Mesothelial cell of epicardium (in vitro differentiated cells): ENCODE measurements around the gene KDM4F. TPM values are rescaled to one million over a fixed set of nuclear protein-coding genes. Genes with fewer than 3 reads are reported as not detected.

ENCODE experiments used
- DNase-seq, 2 experiments: peaks; one replicate each; pipeline ENCODE4 v3.0.0; 2021; ENCODE audit warnings: low spot score in 2 of 2; ENCODE audit not compliant: unreplicated experiment in 2 of 2
- H3K27ac Mint-ChIP-seq: 2 replicates; pipeline ENCODE4 v1.8.0; 2021; ENCODE audit warnings: mixed read lengths
- H3K27me3 Mint-ChIP-seq: 2 replicates; pipeline ENCODE4 v1.8.0; 2021; ENCODE audit warnings: low read depth, mixed read lengths
- H3K36me3 Mint-ChIP-seq: 2 replicates; pipeline ENCODE4 v1.8.0; 2021; ENCODE audit warnings: mixed read lengths
- H3K4me1 Mint-ChIP-seq: 2 replicates; pipeline ENCODE4 v1.8.0; 2021; ENCODE audit warnings: mixed read lengths
- H3K4me3 Mint-ChIP-seq: 2 replicates; pipeline ENCODE4 v1.8.0; 2021; ENCODE audit warnings: mild to moderate bottlenecking, moderate library complexity, mixed read lengths
- H3K9me3 Mint-ChIP-seq: 2 replicates; pipeline ENCODE4 v1.8.0; 2021; ENCODE audit warnings: mixed read lengths
- total RNA-seq: library from RNA; stranded (reverse); gene quantifications from 3 replicates; pipeline ENCODE4 v1.2.1, GENCODE V29; 2021
- TF ChIP-seq, protein P1 (sequence below): fragments of 200-600 bp; sonication (generic); IDR thresholded peaks from one replicate; pipeline ENCODE4 v1.5.0; 2021; ENCODE audit warnings: antibody characterized with exemption; ENCODE audit not compliant: unreplicated experiment

The KDM4F gene
- total RNA-seq, 1 donor from 2014 or later: not detected

DNA sequence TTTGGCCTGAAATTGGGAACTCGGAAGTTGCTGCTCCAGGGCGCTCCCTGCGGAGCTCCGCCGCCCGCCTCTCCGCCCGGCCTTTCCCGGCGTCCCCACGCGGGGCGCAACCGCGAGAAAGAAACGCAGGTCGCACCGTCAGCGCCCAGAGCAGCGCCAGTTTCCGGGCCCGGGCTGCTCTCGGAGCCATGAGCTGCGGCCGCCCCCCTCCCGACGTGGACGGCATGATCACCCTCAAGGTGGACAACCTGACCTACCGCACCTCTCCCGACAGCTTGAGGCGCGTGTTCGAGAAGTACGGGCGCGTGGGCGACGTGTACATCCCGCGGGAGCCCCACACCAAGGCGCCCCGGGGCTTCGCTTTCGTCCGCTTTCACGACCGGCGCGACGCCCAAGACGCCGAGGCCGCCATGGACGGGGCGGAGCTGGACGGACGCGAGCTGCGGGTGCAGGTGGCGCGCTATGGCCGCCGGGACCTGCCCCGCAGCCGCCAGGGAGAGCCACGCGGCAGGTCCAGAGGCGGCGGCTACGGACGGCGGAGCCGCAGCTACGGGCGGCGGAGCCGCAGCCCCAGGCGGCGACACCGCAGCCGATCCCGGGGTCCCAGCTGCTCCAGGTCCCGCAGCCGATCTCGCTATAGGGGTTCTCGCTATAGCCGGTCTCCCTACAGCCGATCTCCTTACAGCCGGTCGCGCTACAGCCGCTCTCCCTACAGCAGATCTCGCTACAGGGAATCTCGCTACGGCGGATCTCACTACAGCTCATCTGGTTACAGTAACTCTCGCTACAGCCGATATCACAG is 18.0 kb downstream of the KDM4F start:
- peak; percentile 59 to 82 for DNase-seq
- TF ChIP-seq, protein P1, sequence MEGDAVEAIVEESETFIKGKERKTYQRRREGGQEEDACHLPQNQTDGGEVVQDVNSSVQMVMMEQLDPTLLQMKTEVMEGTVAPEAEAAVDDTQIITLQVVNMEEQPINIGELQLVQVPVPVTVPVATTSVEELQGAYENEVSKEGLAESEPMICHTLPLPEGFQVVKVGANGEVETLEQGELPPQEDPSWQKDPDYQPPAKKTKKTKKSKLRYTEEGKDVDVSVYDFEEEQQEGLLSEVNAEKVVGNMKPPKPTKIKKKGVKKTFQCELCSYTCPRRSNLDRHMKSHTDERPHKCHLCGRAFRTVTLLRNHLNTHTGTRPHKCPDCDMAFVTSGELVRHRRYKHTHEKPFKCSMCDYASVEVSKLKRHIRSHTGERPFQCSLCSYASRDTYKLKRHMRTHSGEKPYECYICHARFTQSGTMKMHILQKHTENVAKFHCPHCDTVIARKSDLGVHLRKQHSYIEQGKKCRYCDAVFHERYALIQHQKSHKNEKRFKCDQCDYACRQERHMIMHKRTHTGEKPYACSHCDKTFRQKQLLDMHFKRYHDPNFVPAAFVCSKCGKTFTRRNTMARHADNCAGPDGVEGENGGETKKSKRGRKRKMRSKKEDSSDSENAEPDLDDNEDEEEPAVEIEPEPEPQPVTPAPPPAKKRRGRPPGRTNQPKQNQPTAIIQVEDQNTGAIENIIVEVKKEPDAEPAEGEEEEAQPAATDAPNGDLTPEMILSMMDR: peak; percentile 38
- peak overlapping the region; percentile 98 for H3K4me3 Mint-ChIP-seq
- peaks cover 21% of the 10 kb centered on the region for H3K4me1 Mint-ChIP-seq
- H3K9me3 Mint-ChIP-seq: no peaks in the 10 kb centered on the region
- H3K27ac Mint-ChIP-seq: peak overlapping the region; percentile 97
- peaks cover 9% of the 10 kb centered on the region for H3K36me3 Mint-ChIP-seq
- no peaks in the 10 kb centered on the region for H3K27me3 Mint-ChIP-seq

DNA sequence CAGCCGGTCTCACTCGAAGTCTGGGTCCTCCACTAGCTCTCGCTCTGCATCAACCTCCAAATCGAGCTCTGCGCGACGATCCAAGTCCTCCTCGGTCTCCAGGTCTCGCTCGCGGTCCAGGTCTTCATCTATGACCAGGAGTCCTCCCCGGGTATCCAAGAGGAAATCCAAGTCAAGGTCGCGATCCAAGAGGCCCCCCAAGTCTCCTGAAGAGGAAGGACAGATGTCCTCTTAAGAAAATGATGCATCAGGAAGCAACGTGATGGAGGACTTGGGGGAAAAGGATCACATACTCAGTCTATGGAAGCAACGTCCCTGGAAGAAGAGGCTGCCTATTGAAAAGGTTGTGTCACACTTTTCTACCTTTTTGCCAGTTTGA is 18.6 kb downstream of the KDM4F start:
- Mint-ChIP-seq H3K4me3 (peak overlapping the region; percentile 98), H3K27me3 (no peaks in the 10 kb centered on the region), H3K36me3 (peaks cover 9% of the 10 kb centered on the region), H3K27ac (peak overlapping the region; percentile 97), H3K4me1 (peaks cover 21% of the 10 kb centered on the region), H3K9me3 (no peaks in the 10 kb centered on the region)
- TF ChIP-seq, protein P1: no peak
- DNase-seq: peak in 1 of 2 experiments; percentile 62

DNA sequence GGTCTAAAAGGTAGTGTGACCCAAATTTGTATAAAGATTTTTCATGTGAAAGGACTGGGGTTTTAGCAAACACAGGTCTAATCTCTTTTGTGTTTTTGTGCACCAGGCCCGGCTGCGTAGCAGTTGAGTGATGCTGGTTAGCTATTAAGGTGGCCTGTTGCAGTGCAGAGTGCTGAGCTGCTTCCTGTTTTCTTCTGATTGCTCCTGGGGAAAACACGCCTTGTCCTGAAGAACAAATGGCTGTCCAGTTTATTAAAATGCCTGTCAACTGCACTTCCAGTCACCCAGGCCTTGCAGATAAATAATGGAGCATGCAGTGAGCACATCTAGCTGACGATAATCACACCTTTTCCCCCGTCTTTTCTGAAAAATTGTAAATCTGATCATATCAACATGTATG is 19.3 kb downstream of the KDM4F start:
- peak in 1 of 2 experiments; percentile 52 for DNase-seq
- peaks cover 21% of the 10 kb centered on the region for H3K4me1 Mint-ChIP-seq
- TF ChIP-seq, protein P1: no peak

DNA sequence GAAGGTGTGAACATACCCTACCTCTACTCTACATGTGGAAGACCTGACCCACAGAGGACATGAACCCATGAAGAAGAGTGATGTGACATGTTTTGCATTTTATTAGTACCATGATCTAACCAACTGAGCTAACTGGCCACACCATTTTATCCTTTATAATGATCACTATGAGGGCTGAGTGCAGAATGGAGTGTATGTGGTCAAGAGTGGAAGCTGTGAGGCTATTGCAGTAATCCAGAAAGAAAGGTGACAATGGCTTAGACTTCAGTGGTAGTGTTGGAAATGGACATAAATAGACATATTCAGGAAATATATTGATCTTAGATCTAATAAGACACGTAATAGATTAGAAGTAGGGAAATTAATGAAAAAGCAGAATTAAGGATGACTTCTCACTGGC is 21.2 kb downstream of the KDM4F start:
- Mint-ChIP-seq H3K27ac (no peak overlapping the region), H3K4me1 (peaks cover 29% of the 10 kb centered on the region), H3K9me3 (no peaks in the 10 kb centered on the region), H3K36me3 (peaks cover 9% of the 10 kb centered on the region), H3K27me3 (no peaks in the 10 kb centered on the region), H3K4me3 (no peak overlapping the region)
- TF ChIP-seq, protein P1: no peak
- DNase-seq: no peak

More for the DNA sequence above, 19.3 kb downstream of the KDM4F start:
- Mint-ChIP-seq H3K4me3 (peak overlapping the region; percentile 98), H3K27me3 (no peaks in the 10 kb centered on the region), H3K27ac (peak overlapping the region; percentile 97), H3K9me3 (no peaks in the 10 kb centered on the region), H3K36me3 (peaks cover 9% of the 10 kb centered on the region)

DNA sequence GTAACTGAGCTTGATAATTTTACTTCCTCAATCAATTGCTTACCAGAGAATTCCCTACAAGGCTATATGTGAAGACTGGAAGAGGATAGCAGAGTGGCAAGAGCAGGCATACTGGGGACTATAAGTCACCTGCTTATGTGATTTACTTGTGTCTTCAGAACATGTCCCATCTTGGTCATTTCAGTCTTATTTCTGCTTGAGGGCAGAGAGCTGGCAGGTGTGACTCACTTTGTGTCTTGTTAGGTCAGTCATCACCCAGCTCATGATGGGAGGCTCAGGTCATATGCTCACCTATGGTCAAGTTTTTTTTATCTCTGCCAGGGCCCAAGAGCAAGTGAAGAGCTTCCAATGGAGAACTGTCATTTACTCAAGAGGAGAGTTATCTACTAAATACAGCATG is 23.7 kb downstream of the KDM4F start:
- no peak for DNase-seq
- Mint-ChIP-seq H3K27ac (no peak overlapping the region), H3K36me3 (peaks cover 9% of the 10 kb centered on the region), H3K27me3 (no peaks in the 10 kb centered on the region), H3K9me3 (no peaks in the 10 kb centered on the region), H3K4me3 (no peak overlapping the region), H3K4me1 (peaks cover 32% of the 10 kb centered on the region)
- TF ChIP-seq, protein P1: no peak
